CD1c-positive myeloid dendritic cell (primary cell): ENCODE results near the gene PAPPA2.
"Not testable (repeated sequence)": the region's sequence is repeated elsewhere in the genome, so short reads cannot be mapped to it uniquely, and the experiment has no call there.

Experiments
- DNase-seq: peaks from one replicate; pipeline ENCODE4 v3.0.0-alpha.2; 2016; ENCODE audit errors: extremely low spot score

PAPPA2 gene

GRCh38 chr1:176551146-176551545 lies 88.2 kb downstream of the PAPPA2 start:
- no peak for DNase-seq

- DNase-seq = no peak
These were observed 89.4 kb downstream of the PAPPA2 start for GRCh38 chr1:176552217-176552991.

DNA sequence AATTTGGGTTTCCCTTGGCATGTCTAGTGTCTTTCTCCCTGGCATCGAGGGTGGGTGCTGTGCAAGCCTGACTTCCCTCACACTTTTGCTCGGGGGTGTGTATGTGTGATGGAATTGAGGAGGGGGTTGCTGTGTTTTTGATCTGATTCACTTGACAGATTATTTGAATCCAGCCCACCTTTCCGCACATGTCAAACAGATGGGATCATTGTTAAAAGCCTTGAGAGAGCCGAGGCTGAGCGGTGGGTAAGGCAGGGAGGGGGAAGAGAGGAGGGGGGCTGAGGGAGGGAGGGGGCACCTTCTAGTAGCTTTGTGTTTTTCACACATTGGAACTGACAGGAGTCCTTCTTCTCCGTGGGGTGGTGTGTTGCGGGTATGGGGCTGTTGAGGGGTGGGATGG lies 90.0 kb downstream of the PAPPA2 start:
- no peak for DNase-seq

- no peak for DNase-seq
These were observed 93.3 kb downstream of the PAPPA2 start for GRCh38 chr1:176556288-176556687.

DNA sequence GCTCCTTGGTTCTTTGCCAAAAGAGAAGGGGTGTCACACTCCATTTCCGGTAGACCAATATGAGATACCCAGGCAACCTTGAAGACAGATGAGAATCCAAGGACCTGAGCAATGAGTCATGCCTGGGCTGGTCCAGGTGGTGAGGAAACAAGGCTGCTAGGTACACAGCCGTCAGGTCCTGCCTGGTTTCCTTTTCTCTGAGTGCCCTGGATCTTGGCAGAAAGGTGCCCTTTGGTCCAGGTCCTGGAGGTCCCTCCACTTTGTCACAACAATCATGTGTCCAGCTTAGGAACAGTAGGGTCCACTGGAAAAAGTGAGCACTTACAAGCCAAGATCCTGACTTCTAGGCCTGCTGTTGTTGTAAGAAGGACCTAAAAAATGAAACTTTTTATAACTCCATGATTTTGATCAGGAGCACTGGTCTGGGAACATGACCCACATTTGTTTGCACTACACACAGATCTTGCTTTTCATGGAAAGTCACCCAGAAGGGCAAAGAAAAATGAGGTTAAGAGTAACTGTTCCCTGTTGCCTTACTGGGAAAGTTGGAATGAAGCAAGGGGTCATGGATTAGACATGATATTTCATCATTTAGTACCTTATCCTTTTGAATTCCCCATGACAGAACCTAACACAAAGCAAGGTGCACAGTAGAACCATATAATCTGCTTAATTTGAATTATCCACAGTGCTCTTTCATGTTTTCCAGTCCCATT lies 94.7 kb downstream of the PAPPA2 start:
- DNase-seq = no peak

DNA sequence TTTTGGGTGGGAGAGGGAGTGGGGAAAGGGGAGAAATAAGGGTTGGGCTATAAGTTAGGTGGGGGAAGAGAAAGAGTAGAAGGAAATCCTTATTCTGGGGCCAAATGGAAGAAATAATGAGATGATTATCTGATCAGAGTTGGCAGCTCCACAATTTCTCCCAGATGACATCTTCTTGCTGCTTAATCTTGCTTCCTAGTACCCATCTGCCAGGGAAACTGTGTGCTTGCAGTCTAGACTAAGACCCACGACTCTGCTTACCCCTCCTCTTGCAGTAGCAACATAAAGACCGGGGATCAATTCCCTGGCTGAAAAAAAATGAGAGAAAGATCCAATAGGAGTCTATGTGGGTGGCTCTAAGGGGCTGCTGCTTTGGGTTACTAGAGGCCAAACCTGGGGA lies 95.6 kb downstream of the PAPPA2 start:
- DNase-seq = no peak

GRCh38 chr1:176559474-176559873 lies 96.5 kb downstream of the PAPPA2 start:
- no peak for DNase-seq

DNA sequence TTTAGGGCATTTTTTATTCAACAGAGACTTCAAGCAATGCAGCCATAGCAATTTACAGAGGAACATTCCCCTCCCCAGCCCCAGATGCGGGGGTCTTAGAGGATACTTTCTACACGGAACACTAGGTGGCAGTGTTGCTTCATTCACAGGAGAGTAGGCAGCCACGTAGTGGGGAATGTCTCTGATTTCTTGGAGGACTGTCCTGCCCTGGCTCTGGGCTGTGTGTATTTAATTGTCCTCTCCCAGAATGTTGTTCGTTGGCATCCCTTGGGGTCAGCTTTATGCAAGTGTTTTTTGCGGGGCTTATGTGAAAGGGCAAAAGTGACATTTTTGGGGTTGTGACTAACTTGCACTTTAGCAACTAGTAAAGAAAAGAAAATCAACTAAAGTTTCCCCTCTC lies 96.9 kb downstream of the PAPPA2 start:
- peak; percentile 15 for DNase-seq

- DNase-seq = no peak
These were observed 97.7 kb downstream of the PAPPA2 start for GRCh38 chr1:176560681-176561080.

DNA sequence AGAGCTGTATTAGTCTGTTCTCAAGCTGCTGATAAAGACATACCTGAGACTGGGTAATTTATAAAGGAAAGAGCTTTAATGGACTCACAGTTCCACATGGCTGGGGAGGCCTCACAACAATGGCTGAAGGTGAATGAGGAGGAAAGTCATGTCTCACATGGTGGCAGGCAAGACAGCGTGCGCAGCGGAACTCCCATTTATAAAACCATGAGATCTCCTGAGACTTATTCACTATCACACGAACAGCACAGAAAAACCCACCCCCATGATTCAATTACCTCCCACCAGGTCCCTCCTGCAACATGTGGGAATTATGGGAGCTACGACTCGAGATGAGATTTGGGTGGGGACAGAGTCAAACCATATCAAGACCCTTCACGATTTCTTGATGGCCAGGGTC lies 98.8 kb downstream of the PAPPA2 start:
- DNase-seq = not testable (repeated sequence)

DNA sequence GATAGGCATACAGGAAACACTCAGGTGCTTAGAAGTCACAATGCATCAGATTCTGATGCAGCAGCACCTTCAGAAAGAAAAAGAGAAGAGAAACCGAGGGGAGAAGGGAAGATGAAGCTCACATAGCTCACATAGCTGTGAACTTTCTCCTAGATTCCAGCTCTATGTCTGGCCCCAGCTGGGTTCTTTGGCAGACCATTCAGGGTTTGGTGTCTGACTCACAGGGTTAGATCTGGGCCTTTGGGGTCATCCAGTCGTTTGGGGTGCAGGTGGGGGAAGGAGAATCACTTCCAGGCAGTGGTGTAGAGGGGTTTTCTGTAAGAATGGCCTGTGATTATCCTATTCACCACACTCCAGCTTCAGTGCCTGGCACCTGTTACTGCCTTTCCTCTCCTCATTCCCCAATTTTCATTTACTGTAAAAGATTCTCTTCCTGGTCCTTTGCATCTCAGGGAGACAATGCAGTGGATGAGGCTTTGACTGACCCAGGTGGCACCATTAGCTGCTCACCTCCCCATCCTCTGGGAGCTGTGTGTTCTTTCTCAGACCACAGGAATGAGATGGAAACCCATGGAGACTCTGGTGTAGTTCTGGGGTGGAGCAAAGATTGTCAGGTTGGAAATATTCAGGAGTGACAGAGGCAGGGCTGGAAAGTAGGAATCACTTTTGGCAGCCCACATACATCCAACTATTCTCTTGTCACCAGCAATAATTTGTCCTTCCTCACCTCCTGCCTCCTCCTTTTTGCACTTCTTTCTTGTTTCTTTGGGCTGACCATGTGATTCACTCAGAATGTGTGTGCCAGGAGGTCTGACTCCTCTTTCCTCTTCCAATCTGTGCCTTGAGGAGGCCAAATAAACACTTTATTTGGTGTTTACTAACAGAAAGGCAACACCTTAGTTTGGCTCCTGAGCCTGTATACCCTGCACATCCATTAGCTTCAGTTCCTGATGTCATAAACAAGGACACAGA lies 103.3 kb downstream of the PAPPA2 start:
- no peak for DNase-seq

DNA sequence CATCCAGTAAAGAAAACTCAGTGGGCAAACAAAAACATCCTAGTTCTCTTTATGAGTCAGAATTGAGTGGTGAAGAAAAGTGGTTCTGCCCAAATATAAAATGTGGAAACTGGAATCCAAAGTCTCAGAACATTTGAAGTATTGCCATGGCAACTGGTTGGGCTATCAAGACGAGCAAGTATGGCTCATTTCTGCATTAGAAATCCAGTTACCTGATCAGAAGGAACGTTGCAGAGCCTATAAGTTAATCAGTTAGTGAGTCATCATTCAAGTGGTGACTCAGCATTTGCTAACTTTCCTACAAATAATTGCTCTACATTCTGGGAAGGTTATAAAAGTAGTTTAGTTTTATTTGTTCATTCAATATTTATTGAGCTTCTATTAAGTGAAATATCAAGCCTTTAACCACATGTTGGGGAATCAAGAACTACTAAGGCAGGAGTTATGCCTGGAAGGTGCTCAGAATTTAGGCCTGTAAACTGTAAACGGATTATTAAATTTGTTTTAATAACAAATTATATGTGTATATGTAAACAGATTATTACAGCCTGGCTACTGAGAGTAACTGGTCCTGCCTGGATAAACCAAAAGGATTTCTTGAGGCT lies 104.3 kb downstream of the PAPPA2 start:
- DNase-seq = no peak

GRCh38 chr1:176568185-176568584 lies 105.2 kb downstream of the PAPPA2 start:
- DNase-seq = no peak

DNA sequence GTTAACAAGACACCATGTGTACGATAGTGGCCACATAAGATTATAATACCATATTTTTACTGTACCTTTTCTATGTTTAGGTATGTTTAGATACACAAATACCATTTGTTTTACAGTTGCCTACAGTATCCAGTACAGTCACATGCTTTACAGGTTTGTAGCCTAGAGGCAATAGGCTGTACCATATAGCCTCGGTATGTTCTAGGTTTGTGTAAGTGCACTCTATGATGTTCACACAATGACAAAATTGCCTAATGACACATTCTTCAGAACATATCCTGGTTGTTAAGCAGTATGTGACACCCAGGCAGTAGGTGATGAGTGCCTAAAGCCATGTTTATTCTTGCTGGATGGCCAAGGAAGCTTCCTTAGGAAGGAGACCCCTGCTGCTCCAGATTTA lies 111.8 kb downstream of the PAPPA2 start:
- no peak for DNase-seq

GRCh38 chr1:176575991-176576390 lies 113.0 kb downstream of the PAPPA2 start:
- no peak for DNase-seq

DNA sequence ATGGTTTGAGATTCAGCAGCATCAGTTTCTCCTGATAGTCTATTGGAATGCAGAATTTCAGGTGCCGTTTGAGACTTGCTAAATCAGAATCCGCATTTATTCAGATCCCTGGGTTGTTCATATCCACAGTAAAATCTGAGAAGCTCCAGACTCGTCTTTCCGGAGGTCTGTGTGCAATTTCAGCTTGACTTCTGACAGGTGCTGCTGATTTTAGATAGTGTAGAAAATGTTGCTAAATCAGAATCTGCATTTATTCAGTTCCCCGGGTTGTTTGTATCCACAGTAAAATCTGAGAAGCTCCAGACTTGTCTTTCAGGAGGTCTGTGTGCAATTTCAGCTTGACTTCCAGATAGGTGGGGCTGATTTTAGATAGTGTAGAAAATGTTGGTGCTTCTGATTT lies 113.7 kb downstream of the PAPPA2 start:
- no peak for DNase-seq

DNA sequence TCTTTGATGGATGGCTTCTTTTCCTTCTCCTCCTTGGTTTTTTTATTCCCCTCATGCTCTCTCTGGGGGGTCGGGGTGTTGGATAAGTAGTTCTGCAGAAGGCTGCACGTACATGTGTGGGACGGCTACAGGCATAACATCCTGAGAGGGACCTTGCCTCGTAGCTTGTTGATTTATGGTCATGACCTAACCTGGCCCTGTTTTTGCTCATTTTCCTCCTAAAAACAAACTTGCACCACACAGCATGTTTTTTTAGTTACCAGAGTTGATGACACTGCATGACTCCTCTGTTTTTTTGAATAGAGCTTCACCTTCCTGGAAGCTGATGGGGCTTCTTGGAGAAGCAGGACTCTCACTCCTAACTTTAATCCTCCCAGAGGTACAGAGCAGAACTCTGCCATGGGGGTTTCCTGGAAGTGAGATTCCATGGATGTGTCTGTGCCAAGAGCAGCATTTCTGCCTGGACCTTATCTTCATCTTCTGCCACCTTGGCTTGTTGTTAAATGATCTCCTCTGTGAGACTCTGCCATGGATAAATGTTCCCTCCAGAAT lies 114.7 kb downstream of the PAPPA2 start:
- DNase-seq = no peak

DNA sequence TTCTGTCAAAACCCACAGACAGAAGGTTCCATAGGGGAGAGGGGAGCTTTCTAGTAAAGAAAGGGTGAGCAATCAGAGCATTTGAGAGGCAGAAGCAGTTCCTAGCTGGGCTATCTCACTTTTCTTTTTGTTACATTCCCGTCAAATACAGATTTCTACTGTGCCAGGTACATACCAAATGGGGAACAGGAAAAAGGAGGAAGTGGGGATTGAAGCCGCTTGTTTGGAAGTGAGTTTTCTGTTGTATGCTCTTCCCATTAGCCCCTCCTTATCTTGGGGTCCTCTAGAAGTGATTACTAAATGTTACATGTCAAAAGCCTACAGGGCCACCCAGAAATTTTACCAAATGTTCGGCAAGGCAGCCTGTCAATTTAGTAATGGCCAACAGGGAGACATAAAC lies 116.1 kb downstream of the PAPPA2 start:
- no peak for DNase-seq

DNA sequence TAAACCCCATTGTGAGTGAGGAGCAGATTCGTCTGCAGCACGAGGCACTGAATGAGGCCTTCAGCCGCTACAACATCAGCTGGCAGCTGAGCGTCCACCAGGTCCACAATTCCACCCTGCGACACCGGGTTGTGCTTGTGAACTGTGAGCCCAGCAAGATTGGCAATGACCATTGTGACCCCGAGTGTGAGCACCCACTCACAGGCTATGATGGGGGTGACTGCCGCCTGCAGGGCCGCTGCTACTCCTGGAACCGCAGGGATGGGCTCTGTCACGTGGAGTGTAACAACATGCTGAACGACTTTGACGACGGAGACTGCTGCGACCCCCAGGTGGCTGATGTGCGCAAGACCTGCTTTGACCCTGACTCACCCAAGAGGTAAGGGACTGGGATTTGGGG lies 132.2 kb downstream of the PAPPA2 start:
- no peak for DNase-seq

DNA sequence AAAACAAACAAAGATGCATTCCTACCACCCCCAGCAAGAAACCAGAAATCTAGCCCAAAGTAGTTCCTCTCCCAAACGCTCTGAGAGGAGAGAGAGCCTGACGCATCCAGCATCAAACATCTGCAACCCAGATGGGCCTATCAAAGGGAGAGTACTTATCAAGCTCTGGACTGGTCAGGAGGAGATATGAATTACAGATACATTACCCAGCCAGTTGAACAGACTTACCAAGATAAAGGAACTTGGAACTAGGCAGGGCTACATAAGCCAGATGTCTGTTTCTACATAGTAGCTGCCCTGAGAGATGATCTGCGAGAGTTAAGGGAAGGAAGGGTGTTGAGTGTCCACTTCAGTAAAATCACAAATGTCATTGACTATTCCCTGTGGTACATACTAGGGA lies 138.4 kb downstream of the PAPPA2 start:
- DNase-seq = no peak

- no peak for DNase-seq
These were observed 139.5 kb downstream of the PAPPA2 start for GRCh38 chr1:176602388-176603004.
